Muscle of back (tissue), 11 donors: ENCODE measurements around the gene CNOT6L. TPM values are rescaled to one million over a fixed set of nuclear protein-coding genes. Genes with fewer than 3 reads are reported as not detected.

Experiments
- DNase-seq, 3 donors: peaks; one replicate each; pipeline versions ENCODE4 v3.0.0 to v3.0.0-alpha.2; 2013
- polyA plus RNA-seq, 10 donors: library from polyadenylated mRNA; unstranded; fragments of 120-200 nt; gene quantifications; one replicate each; pipeline ENCODE4 v1.2.1, GENCODE V29; 2013; ENCODE audit not compliant: insufficient read length in 10 of 10

CNOT6L gene
- polyA plus RNA-seq, 10 donors, result 23.9 to 43.6 (median 31.9) TPM

DNA sequence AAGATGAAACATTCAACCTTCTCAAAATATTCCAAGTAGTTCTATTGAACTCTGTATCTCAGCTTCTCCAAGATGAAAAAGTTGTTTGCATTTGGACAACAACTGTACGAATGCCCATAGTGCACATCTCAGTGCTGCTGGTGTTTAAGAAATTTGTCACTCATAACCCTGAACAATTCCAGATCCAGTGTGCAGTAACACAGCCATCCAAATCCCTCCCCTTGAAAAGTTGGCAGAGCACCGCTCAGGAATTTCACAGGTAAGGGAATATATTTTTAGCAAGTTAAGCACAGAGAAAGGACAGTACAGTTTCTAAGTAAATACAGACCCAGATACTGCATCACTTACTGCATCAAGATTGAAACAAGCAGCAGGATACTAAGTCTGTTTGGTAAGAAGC is 104.7 kb downstream of the CNOT6L start:
- no peak for DNase-seq

DNA sequence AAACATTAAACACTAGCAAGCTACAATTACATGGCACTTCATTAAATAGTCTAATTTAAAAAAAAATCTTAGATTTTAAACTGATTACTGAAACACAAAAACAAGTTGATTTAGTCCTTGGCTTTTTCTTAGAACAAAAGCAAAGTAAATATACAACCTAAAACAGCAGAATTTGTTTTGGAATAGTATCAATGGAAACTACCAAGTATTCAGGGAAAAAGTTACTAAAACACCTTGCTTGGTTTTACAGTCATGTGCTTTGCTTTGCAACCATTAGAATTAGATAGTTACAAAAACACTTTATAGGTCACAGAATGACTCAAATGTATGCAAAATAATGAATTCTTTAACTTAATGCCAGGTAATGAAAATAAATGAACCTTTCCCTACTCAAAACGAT is 105.3 kb downstream of the CNOT6L start:
- DNase-seq, result no peak

DNA sequence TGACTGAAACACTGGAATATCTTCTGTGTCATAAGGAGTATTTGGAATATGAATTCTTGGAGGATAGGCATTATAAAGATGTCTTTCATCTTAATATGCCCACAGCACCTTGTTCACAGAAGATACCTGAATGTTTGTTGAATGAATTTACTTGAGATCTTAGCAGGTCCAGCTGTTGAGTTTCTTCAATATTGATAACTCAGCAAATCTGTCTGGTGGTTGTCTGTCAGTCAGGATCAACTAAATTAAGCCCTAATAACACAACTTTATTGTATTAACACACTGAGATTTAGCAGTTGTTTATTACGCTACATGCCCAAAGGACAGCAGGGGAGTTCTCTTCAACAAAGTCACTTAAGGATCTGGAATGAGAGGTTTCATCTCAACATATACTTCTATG is 106.5 kb downstream of the CNOT6L start:
- DNase-seq, result no peak

DNA sequence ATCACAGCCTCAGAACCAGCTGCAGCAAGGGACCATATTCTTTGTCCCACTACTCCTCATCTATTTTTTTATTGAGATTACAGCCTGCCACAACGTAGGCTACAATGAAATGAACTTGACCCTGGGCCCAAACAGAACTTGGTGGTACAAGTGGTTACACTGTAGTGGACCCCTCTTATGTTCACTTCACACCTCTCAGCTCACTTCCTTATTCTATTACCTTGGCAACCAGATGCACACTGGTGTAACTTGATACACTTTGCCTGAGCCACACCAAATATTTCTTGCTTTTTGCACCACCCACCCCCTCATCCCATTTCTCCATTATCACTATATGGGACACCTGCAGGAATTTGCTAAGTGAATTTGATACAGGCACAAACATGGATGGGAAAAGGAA is 107.7 kb downstream of the CNOT6L start:
- no peak for DNase-seq

DNA sequence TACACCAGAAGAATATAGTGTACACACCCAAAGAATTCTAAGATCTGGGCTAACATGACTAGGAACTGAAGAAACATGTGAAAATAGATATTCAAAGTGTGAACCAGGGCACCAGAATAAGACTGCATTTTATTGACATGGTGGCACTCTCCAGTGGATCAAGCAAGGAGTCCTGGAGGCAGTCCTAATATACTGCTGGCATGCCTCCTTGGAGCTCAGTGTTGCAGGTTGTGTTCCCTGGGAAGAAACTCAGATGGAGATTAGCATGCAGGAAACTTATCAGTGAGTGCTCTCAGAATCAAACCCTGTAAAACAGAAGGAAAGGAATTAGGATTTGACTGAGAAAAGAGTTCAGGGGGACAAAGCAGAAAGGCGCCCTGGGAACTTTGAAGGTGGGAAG is 108.5 kb downstream of the CNOT6L start:
- no peak for DNase-seq

DNA sequence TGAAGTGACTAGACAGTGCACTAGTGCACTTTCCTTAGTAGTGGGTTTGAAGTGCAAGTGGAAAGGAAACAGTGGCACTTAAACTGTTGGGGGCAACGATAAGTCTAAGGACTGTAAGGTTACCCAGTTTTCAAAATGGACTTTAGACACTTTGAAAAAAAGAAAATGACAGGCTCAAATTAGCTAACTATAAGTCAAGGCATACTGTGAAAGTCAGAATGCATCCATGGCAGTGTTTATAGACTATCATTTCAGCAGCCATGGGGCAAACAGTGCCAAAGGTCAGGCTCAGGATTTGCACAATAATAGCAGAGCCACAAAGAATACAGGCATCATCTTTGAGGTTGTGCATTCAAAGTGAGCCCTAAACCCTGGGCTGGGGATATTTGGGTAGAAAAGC is 109.1 kb downstream of the CNOT6L start:
- no peak for DNase-seq

DNA sequence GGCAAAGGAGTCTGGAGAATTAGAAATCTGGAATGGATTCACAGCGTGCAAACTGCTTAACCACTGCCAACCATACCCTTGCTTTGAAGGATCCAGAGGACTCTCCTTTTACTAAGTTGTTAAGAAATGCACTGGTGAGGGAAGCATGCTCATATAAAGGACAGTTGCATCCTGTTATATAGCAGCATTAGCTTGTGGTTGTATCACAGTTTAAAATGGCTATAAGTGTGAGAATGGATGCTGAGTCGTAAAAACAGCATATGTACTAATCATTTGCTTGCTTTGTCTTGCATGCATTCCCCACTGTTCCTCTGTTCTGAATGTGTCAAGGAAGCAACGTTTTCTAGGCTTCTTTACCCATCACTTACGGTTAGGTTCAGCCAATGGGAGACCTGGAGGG is 112.5 kb downstream of the CNOT6L start:
- DNase-seq, result no peak

DNA sequence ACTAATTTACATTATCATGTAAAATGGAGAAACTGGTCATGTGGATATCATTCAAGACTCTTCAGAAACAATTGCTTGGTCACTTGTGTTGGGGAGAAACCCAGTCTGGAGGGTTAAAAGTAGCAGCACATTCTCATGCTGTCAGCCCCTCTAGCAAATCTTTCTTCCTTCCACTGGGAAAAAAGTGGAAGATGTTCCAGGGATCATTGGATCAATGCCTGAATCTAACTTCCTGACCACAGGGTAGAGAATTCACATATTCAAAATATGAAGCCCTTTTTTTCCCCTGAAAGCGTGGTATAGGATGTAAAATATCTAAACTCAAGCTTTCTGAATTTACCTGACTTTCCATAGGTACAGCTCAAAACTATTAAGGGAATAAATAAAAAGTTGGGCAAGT is 115.5 kb downstream of the CNOT6L start:
- peak; percentile 17 to 78 (median 46) for DNase-seq

DNA sequence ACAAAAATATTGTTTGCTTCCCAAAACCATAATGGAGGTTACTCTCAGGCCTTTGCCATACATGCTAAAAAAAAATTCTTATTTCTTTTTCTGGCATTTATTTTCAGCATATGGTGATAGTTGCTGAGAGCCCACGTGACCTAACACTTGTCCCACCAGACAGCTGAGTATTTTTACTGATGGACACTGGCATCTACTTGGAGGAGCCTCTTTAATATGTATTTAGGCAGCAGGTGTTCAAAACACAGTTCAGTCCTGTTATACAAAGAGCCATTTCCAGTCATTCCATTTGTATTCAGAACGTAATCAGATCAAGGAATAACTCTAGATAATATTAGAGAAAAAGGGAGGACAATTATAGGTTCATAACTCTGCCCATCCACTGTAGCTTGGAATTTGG is 118.0 kb downstream of the CNOT6L start:
- DNase-seq, result peak; percentile 33 to 51 (median 38)

DNA sequence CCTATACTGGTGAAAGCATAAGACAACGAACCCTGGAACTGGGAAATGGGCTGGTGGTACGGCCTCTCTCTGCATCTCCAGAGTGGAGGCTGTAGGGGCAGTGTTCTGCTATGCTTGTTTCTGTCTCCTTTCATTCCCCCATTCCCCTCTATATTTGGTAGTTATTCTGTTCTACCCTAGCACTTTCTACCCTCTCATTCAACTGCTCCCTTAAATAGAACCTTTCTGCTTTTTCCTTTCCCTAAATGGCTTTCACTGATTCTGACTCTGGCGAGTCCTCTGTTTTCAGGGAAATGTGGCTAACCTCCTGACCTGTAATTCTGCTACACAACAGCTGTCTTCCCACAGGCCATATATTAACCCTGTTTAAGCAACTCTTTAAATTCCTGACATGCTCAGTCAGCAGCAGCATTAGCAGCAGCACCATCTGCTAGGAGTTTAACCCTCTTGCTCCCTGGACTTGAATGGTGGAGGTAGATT is 119.4 kb downstream of the CNOT6L start:
- peak; percentile 66 to 86 (median 83) for DNase-seq

DNA sequence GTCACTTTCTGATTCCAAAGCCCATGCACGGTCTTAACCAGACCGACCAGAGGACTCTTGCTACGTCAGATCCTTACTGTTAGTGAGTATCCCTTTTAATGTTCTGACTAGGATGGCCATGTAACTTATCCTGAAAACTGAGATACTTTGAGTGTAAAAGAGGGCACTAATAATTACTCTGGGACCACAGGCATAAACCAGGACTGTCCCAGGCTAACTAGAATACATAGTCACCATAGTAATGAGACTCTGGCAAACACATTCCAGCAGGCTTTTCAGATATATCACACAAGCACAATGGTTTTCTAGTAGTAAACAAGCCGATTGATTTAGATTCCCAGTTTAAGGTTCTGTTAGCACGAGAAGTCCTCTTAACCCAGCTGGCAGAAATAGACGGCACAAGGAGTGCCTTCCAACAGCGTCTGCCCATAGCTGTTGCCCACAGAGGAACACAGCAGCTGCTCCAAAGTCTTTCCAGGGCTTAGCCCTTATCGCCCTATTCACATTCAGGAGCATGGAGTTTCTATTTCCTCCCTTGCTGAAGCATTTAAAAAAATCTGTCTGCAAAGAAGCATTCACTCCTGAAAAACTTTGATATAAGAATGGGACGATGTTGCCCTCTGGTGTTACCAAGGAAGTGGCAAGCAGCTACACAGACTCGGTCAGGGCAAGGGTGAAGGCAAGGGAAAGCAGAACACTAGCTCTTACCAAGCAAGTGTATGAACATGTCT is 121.1 kb downstream of the CNOT6L start:
- DNase-seq, result peak; percentile 35 to 75 (median 60)

DNA sequence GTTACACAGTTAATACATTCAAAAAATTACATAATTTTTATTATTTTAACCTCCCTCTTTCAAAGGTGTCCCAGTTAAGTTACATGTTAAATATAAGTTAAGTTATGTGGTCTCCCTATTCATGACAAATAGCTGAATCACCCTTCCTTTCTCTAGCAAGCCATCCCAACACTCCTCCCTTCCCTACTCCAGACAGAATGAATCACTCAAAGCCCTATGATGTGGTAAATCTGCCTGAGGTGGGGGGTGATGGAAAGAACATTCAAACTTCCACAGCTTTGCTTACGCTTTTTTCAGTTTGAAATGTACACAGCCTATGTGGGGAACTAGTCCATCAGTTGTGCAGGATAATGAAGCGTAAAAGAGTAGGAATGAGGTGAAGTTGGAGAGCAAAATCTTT is 123.4 kb downstream of the CNOT6L start:
- DNase-seq, result peak in 1 of 3 donors; percentile 91

DNA sequence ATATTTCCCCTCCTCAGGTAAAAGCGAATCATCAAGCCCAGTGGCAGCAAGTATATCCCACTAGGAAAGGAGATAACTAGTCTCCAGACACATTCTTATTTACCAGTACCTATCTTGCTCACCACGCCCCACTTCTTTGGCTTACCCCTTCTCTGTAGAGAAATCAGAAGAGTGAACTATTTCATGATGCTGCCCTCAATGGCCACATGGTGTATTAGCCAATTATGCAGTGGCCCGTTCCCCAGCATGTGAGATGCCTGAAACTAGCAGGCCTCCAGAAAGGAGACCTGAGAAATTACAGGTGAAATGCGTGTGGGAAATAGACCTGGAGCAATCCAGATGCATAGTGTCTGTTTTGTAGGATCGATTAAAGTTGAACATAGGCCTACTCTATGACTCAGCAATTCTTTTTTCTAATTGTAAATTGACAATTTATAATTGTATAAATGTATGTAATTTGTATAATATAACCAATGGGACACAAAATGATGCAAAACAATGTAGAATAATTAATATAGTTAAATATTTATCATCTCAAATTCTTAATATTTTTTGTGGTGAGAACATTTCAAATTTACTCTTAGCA is 126.2 kb downstream of the CNOT6L start:
- DNase-seq, result no peak

DNA sequence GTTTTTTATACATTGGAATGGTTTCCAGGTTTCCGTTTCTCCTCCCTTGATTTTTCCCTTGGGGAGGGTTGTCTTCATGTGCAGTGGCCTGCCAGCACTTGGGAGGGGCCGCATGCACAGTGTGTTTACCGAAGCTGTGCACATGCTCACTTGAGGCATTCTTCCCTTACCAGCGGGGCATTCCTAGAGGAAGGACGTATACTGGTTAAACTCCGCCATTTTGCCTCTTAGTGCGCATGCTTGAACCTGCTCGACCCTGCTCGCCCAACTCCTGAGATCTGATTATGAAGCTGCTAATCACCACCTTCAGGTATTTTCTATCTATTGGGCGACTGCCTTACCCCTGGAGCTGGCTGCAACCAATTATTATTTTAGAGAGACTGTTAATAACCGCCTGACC is 137.4 kb downstream of the CNOT6L start:
- DNase-seq, result no peak

DNA sequence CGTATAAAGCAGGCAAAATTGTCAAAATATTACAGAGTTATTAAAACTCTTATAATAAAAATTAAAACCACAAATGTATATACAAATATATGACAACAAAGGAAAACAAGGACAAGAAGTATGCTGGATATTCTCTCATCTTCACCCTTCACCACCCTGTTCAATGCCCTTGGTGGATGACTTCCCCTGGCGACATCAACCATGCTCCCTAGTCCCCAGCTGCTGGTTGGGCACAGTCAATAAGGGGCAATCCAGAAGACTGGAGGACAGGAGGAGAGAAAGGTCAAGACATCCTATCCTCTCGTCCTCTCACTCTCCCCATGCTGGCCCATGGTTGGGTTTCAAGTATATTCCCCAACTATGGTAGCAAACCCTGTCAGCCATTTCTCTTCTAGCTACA is 142.3 kb downstream of the CNOT6L start:
- DNase-seq, result no peak

DNA sequence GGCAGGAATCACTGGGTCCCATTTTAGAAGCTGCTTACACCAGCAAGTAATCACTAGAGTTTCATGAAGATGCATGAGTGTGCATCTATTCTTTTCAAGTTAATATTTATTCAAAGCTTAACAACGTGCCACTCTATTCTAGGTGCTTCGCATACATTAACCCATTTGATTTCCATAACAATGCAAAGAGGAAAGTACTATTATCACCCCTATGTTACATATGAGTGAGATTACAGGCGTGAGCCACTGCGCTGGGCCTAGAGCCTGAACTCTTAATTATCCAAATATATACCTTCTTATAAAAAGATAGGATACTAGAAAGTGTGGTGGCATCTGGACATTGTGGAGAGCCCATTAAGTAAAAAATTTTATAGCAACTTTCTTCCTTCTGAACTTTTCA is 148.1 kb downstream of the CNOT6L start:
- DNase-seq, result no peak

DNA sequence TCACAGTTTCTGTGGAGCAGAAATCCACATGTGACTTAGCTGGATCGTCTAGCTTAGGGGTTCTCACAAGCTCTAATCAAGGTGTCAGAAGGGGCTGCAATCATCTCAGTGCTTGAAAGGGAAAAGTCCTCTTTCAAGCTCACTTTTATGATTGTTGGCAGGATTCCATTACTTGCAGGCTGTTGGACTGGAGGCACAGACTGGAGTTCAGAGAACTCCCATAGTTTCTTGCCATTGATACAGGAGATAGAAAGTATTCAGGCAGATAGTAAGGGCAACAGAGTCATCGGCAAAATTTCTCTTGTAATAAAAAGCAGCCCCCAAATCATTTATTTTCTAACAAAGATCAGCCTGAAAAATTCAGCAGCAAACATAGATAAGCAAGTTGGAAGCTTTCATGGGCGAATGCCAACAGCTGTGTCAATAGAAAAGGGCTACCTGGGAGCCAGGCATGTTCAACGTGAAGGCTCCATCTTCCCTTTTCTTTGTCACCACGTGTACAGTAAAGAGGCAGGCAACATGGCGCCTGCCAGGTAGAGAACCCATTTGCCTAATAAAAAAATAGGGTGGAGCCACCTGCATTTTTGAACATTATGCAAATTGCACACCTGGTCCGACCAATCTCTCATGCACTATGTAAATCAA is 149.1 kb downstream of the CNOT6L start:
- no peak for DNase-seq

DNA sequence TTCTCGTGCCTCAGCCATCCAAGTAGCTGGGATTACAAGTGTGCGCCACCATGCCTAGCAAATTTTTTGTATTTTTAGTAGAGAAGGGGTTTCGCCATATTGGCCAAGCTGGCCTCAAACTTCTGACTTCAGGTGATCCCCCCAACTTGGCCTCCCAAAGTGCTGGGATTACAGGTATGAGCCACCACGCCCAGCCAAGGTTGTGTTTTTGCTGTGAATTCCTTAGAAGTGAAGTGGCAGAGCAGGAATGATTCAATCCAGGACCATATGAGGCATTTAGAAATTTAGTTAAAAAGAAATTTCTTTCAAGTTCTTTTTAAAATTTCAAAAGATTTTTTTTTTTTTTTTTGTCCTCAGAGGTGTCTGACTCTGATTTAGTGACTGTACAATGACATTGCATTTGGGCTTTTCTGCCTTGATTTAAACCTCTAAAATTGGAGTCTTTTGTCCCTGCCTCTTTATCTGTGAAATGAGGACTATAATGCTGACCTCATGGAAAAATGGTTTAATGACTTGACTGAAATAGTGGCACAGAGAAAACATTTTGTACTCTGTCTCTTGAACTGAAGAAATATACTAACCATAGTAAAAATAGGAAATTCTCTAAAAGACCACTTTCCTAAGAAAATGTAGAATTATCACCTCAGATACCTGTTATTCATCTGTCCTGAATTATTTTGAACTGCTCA is 153.6 kb downstream of the CNOT6L start:
- no peak for DNase-seq
